ENCODE results near the gene GIPC3. TPM values are rescaled to one million over a fixed set of nuclear protein-coding genes. Genes with fewer than 3 reads are reported as not detected.
A peak's percentile ranks its signal among the peaks of the same experiment; 100 is the strongest.

Gene GIPC3
- total RNA-seq, 2 experiments from 2014 or later, result 1.1 TPM

GRCh38 chr19:3575949-3576673 lies 9.2 kb upstream of the GIPC3 start:
- ATAC-seq (ENCODE audit: poor library complexity), result no peak
- Mint-ChIP-seq H3K4me1 (ENCODE audit: low read depth) (peaks cover 16% of the 10 kb centered on the region), H3K4me3 (no peak overlapping the region), H3K9me3 (no peaks in the 10 kb centered on the region), H3K36me3 (ENCODE audit: low read depth) (peaks cover 12% of the 10 kb centered on the region), H3K27ac (no peak overlapping the region), H3K27me3 (no peaks in the 10 kb centered on the region)
- H3K27ac ChIP-seq (ENCODE audit: low read depth in 1 of 2, low read length in 2 of 2), result no peak overlapping the region
- ChIA-PET CTCF (interaction anchor here (0.5 to 1.2 kb wide), 3 partner anchors 31 to 586 kb away, joined by 3 to 5 read pairs (median 4); no protein-coding TSS in a partner anchor), POLR2A (interaction anchor here (2.0 kb wide), 1 partner anchor 19 kb away, joined by 8 read pairs; the partner anchor contains the start of gene MFSD12)
- H3K4me3 ChIP-seq (ENCODE audit: low read length), result no peak overlapping the region
- peaks cover 0 to 7% of the 10 kb centered on the region in 2 experiments for H3K9me3 ChIP-seq (ENCODE audit: control insufficient read depth in 1 of 2, insufficient read depth in 1 of 2, low read length in 2 of 2)
- TF ChIP-seq CTCF (IDR thresholded peaks at IDR 0.05), result no peak
- H3K27me3 ChIP-seq (ENCODE audit: control insufficient read depth in 1 of 2, insufficient read depth in 2 of 2, low read length in 2 of 2), result no peaks in the 10 kb centered on the region
- intact Hi-C loops (cut with DNase I, micrococcal nuclease), result no loop called here
- H3K36me3 ChIP-seq (ENCODE audit: insufficient read depth, low read length), result no peaks in the 10 kb centered on the region
- DNase-seq, result no peak
- H3K4me1 ChIP-seq (ENCODE audit: insufficient read depth, low read length), result peaks cover 18% of the 10 kb centered on the region

GRCh38 chr19:3576696-3577443 lies 8.4 kb upstream of the GIPC3 start:
- no peak overlapping the region for H3K4me3 Mint-ChIP-seq
- ATAC-seq (ENCODE audit: poor library complexity), result no peak
- intact Hi-C loops (cut with DNase I, micrococcal nuclease), result no loop called here

More at GRCh38 chr19:3576696-3577443, 8.4 kb upstream of the GIPC3 start:
- Mint-ChIP-seq H3K27ac (no peak overlapping the region), H3K9me3 (no peaks in the 10 kb centered on the region), H3K27me3 (no peaks in the 10 kb centered on the region), H3K4me1 (ENCODE audit: low read depth) (peaks cover 13% of the 10 kb centered on the region), H3K36me3 (ENCODE audit: low read depth) (peaks cover 12% of the 10 kb centered on the region)
- TF ChIP-seq CTCF (IDR thresholded peaks at IDR 0.05), result no peak
- no peaks in the 10 kb centered on the region for H3K27me3 ChIP-seq (ENCODE audit: control insufficient read depth in 1 of 2, insufficient read depth in 2 of 2, low read length in 2 of 2)
- DNase-seq, result peak in 1 of 14 experiments; percentile 48
- peaks cover 0 to 7% of the 10 kb centered on the region in 2 experiments for H3K9me3 ChIP-seq (ENCODE audit: control insufficient read depth in 1 of 2, insufficient read depth in 1 of 2, low read length in 2 of 2)
- peaks cover 16% of the 10 kb centered on the region for H3K4me1 ChIP-seq (ENCODE audit: insufficient read depth, low read length)
- H3K27ac ChIP-seq (ENCODE audit: low read depth in 1 of 2, low read length in 2 of 2), result no peak overlapping the region
- CTCF ChIA-PET, result no interaction called here
- POLR2A ChIA-PET, result no interaction called here
- no peaks in the 10 kb centered on the region for H3K36me3 ChIP-seq (ENCODE audit: insufficient read depth, low read length)
- H3K4me3 ChIP-seq (ENCODE audit: low read length), result no peak overlapping the region

All from CD4-positive, alpha-beta T cell (primary cell).